Right lung (tissue), 5 donors: ENCODE measurements around the gene STX7. TPM values are rescaled to one million over a fixed set of nuclear protein-coding genes. Genes with fewer than 3 reads are reported as not detected.

Experiments used
- DNase-seq, 2 donors: peaks; one replicate each; pipeline ENCODE4 v3.0.0-alpha.2; 2013
- polyA plus RNA-seq, 5 donors: library from polyadenylated mRNA; unstranded; fragments of 120-200 nt; gene quantifications; one replicate each; pipeline versions ENCODE4 v1.2.1 to v1.2.3, GENCODE V29; 2013; ENCODE audit warnings: inconsistent platforms in 1 of 5, low replicate concordance in 1 of 5; ENCODE audit not compliant: insufficient read length in 5 of 5, insufficient read depth in 1 of 5

STX7 gene
- polyA plus RNA-seq, 5 donors, result 41.9 to 73.5 (median 62.6) TPM

DNA sequence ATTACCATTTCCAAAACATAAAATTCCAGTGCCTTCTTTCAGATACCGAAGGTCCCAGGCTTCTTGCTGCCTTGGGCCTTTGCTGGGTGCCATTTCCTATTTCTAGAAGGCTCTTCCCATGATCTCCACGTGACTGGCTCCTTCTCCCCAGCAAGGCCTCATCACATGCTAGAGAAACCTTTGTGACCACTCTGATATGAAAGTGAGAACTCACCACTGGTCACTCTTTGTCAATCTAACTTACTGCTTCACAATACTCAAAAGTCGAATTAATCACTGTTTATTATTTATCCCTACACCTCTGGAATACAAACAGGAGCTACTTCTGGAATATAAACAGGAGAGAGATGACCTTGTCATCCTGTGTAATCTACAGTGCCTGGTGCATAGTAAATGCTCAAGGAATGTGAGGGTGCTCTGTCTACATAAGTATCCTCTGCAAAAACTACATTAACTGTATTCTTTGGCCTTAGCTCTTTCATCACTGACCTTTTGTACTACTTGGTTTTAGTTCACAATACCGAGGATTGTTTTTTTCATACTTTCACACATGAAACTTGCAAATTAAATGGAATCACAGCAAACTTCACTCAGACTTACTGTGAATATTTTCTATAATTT is 1.6 kb downstream of the STX7 start:
- DNase-seq, result no peak

DNA sequence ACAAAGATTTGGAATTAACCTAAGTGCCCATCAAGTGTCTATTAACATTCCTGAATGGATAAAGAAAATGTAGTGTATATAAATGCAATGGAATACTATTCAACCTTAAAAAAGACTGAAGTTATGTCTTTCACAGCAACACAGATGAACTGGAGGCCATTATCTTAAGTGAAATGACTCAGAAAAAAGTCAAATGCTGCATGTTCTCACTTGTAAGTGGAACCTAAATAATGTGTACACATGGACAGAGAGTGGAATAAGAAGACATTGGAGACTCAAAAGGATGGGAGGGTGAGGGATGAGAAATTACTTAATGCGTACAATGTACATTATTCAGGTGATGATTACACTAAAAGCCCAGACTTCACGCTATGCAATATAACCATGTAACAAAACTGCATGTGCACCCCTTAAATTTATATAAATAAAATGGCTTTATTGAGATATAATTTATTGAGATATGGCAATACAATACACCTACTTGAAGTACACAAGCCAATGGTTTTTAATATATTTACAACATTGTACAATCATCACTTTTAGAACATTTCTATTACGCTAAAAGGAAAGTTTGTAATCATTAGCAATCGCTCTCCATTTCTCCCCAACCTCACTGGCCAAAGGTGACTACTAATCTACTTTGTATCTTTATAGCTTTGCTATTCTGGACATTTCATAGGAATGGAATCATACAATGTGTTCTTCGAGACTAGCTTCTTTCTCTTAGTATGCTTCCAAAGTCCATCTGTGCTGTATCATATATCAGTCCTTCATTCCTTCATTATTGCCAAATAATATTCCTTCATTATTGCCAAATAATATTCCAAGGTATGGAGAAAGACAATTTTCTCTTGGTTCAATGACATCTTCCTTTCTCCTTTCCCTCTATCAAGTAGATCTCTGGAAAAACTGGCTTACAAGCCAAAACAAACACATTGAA is 5.8 kb downstream of the STX7 start:
- no peak for DNase-seq

DNA sequence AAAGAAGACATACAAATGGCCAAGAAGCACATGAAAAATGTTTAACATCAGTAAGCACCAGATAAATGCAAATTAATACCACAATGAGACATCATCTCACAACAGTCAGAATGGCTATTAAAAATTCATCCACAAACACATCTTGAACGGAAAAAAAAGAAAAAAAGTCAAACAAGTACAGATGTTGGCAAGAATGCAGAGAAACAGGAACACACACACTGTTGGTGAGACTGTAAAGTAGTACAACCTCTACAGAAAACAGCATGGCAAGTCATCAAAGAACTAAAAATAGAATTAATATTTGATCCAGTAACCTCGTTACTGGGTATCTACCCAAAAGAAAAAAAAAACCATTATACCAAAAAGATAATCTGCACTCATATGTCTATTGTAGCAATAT is 6.5 kb downstream of the STX7 start:
- no peak for DNase-seq

DNA sequence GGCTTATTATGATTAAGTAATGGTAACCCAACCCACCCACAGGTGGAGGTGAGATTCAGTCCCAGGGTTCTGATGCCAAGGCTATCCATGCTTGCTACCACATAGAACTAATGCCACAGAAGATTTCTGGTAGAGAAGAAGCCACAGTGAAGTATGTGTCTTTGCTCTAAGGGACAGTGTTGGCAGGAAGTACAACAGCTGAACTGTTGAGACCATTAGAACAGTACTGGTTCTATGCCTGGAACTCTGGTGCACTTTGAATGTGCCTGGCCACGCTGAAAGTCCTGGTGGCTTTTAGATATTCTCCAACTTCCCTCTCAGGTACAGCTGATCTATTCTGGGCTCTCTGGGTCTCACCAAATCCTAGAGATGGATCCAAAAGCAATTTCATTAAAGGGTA is 7.8 kb downstream of the STX7 start:
- no peak for DNase-seq

DNA sequence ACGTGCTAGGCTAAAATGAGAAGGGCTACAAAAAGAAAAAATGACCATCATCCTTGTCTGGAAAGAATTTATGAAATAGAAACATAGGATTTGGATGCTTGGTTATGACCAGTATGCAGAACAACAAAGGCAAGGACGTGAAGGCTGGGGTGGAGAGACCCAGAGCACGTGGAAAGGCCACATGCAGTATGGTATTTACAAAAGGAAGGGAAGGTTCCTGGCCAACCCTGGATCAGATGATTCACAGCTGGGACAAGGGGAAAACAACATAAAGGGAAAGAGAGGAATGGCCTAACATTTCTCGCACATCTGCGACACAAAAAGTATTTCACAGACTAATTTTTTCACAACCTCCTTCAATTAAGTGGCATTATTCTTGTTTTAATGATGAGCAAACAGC is 8.2 kb downstream of the STX7 start:
- no peak for DNase-seq

DNA sequence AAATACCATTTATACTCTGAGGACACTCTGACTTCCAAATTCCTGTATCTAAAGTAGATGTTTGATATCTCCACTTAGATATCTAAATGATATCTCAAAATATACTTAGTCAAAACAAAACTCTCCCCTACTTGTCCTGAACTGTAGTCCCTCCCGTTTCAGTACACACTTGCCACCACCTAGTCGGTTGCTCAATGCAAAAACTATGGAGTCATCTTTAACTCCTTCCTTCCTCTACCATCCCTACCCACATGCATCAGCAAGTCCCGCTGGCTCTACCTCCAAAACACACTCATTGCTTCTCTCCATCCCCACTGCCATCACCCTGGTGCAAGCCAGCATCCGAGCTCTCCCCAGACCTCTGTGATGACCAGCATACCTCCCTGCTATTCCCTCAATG is 13.2 kb downstream of the STX7 start:
- DNase-seq, result no peak

DNA sequence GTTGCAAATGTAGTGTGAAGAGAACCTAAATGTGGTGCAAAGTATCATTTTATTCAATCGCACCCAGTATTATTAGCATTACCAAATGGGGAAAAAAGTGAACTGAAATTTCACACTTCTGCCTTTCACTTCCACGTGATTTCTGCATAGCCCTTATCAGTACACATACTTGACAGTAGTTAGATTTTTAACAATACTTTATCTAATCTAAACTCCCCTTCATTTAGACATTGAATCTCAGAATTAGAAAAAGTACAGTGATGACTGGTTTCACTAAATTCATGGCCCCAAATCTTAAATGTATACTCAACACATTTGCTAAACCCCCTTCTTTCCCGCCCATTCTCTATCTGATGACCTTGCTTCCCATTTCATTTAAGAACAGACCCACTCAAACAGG is 14.3 kb downstream of the STX7 start:
- DNase-seq, result no peak

DNA sequence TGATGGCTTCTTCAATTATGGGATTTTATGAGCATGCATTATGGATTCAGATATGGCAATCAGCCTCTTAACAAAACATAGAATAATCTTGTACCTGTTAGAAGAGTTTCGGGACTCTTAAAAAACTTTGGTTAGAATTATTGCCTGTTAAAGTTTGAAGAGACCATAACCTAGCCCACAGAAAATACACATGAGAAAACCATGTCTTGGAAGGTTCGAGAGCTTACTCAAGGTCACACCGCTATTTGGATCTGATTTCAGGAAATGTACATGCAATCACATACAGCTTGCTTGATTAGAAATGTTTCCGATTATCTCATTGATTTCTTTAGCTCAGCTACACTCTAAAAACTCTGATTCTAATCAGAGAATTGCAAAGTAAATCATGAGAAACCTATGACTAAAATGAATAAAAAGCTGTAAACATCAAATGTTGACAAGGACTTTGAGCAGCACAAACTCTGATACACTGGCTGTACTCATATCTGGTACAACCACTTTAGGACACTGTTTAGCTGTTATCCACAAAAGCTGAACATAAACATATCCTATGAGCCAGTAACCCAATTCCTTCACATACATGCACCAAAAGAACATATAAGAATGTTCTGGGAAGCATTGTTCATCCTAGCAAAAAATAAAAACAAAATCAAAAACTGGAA is 16.3 kb downstream of the STX7 start:
- no peak for DNase-seq

DNA sequence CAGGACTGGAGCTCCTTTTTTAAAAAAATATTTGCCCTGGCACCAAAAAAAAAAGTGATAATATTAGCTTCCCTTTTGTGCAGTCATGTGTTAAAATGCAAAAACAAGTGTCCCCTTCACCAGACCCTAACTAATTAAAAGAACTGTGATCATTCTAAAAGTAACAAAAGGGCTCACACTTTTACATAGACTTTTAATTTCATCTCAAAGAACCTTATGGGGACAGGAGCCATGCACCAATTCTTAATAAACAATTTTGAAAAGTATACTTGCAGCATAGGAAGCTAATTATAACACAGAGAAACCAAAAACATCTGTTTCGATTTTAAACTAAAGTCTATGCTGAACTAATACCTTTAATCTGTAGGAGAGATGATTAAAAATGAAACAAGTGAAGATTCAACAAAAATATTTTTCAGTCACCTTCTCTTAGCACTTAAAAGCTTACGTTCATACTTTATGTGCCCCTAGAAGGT is 17.3 kb downstream of the STX7 start:
- no peak for DNase-seq

DNA sequence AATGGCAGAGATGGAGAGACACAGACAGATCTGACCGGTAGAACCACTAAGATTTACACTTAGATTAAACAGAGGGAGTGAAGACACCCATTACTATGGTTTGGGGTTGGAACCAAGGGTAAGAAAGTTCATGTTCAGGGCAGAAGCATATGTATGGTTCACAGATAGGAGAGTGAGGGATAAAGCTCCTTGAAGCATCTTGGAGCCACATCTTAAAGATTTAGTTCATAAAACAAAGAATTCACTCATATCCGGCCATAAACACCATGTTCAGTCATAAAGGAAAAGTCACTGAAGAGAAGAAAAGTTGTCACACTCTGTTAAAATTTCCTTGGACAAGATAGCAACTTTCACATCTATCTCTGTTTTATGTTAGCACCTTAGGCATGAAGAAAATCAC is 18.0 kb downstream of the STX7 start:
- DNase-seq, result no peak

DNA sequence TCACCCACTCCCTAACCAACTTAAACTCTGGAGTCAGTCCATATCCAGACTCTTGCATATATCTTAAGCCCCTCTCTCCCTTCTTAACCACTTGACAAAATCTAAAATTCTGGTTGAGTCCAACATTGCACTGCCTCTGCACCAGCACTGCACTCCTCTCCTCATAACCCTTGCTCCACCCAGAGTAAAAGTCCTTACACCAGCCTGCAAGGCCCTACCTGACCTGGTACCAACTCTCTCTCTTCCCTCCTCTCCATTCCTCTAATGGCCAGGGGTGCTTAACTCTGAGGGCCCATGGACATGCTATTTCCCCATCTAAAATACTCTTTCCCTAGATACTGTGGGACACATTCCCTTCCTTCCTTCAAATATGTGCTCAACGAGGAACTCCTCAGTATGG is 21.0 kb downstream of the STX7 start:
- DNase-seq, result no peak

DNA sequence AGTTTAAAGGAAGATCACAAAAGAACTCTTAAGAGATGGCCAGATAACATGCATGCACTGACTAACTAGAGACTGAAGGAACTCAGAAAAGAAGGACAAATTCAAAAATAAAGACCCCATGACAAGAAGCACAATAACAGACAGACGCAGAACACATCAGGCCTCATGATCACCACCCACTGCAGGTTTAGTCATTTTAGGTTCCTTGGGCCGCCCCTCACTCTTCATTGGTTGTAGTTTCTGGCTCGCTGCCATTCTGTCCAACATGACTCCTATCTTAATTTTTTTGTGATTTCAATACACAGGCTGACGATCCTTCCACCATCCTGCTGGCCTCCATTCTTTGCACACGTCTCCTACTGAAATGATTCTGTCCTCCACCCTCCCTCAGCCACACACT is 21.6 kb downstream of the STX7 start:
- no peak for DNase-seq

DNA sequence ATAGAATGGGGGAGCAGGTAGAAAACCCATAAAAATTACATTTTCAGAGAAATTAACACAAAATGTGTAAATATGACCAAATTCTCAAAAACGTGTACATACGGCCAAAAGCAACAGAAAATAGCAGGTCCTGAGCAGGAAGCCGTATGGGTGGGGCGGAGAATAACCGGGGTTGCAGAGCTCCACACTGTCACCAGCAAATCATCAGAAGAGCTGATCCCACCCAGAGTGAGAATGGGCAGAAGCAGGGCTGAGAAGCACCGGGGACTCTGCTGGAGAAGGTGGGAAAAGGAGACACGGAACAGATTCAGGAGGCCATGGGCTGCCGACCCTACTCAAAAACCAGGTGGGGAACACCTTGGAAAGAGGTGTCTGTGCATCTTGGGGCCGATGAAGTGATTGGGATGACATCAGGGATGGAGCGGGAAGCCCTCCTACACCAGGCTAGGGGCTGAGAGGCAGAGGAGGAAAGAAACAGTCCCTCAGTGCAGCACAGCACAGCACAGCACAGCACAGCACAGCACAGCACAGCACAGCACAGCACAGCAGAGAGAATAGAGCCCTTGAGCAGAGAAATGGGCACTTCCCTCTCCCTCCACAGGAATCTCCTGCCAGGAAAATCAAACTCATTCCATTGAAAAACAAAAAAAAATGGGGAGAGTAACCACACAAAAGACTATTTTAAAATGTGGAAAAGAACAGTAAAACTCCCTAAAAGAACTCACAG is 22.3 kb downstream of the STX7 start:
- DNase-seq, result no peak

DNA sequence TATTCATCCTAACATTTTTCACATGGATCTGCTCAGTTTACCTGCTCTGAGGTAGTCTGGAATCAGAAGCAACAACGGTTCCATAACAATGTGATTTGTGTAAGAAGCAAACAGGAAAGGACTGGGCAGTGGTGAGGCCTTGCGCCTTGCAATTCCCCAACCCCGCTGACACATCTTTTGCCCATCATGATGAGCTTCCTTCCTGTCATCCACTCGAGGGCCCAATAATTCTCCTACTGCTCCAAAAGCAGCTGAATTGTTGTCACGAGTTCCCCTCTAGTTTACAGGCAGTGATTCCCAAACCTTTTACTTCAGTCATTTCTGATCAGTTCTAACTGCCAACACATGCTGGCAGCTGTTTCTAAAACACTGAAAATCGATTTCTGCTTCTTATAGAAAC is 22.9 kb downstream of the STX7 start:
- DNase-seq, result no peak

DNA sequence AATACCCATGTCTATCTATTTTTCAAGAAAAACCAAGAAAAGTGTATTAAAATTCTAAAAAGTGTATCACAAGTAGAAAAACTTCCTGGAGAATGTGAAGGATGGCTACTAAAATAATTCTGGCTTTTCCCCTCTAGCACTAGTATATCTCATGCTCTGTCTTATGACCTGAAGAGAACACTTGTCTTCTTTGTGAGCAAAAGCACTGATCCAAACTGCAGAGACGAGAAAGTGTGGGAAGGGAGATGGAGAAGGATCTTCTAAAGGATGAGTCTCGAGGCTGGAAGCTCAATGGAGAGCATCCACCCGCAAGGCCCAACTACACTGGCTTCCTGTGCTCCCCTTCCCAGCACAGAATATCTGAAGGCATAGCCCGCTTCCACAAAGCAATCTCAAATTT is 23.5 kb downstream of the STX7 start:
- no peak for DNase-seq

DNA sequence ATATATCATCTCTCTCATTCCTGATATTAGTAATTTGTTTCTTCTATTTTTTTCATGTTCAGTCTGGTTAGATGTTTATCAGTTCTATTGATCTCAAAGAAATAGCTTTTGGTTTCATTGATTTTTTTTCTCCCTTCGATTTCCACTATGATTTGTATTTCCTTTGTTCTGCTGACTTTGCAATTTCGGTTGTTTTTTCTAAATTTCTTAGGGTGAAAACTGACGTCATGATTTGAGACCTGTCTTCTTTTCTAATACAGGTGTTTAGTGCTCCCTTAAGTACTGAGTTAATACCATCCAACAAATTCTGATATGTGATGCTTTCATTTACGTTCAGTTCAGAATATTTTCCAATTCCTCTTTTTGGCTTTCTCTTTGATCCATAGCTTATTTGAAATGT is 25.2 kb downstream of the STX7 start:
- DNase-seq, result no peak

DNA sequence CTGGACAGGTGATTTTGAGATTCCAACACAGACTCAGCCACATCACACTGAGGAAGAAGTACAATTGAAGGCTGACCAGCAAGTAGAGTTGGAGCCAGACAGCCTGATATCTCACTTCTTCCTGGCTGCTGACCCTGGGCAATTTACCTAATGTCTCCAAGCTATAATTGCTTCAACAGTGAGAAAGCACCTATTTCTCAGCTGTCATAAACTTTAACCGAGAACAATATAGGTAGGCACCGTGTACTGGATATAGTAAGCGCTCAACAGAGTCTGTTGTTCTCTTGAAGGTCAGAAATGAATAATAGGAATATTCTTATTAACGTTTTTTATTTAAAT is 28.3 kb downstream of the STX7 start:
- DNase-seq, result no peak

DNA sequence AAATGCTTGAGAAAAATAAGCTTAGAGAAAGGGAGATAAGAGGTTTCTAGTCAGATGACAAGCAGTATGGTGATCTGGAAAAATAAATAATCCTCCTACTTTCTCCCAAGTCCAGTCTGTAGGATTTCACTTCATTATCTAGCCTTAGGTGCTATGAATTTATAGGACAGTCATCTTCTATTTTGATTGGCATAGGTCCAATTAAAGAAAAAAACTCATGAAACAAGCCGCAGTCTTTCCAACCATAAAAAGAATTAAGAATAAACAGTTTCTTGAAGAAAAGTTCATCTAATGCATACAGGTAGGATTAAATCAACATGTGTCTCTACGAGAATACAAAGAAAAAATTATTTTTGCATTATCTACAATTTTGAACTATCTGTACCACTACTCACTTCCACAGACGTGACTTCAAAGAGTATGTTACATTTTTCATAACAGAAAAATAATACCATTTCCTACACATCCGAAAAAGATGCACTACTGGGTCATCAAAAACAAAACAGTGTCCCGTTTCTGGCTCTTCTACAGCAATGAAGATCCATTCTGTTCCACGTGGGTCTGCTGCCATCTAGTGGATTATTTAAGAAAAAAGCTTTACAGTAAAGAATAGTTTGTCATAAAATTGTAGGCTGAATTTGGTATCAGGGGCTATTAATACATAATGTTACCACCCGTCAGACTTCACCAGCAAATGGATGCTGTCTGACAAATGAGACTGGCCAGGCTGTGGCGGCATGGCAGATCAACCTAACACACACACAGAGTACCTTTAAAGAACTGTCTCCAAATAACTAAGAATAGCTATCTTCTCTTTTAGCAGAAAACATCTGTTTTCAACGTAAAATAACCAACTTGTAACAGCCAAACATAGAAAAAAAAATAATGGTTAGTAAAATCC is 28.9 kb downstream of the STX7 start:
- peak; percentile 37 to 67 for DNase-seq

DNA sequence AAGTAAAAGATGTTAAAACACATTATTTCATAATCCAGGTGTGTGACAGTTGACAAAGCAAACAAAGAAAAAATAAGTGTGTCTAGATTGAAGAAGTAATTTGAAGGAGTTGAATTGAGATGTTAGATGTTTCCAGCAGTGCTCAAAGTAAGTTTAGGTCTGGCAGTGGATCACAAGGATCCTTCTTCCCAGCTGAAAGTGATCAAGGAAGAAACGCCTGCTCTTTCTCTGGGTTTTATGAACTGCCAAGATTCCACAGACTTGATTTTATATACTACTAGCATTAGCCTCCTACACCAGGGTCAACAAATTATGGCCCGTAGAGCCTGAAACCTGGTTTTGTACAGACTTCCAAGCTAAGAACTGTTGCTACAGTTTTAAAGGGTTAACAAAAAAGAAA is 30.3 kb downstream of the STX7 start:
- peak; percentile 21 to 26 for DNase-seq

DNA sequence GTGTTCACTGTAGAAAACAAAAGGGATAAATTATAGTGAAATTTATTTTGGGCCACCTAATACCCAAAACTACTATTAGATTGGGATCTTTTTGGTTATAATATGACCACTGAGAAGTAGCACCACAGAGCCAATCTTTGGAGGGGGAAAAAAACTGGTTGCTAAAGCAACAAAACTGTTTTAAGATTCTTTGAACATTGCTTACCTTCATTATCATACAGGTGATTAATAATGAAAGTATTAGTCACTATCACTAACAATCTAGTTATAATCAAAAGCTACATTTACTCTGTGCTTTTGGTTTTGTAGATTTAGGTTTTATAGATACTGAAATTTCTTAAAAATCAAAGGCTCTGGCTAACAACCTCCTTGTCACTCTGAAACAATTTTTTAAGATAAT is 31.7 kb downstream of the STX7 start:
- DNase-seq, result no peak

DNA sequence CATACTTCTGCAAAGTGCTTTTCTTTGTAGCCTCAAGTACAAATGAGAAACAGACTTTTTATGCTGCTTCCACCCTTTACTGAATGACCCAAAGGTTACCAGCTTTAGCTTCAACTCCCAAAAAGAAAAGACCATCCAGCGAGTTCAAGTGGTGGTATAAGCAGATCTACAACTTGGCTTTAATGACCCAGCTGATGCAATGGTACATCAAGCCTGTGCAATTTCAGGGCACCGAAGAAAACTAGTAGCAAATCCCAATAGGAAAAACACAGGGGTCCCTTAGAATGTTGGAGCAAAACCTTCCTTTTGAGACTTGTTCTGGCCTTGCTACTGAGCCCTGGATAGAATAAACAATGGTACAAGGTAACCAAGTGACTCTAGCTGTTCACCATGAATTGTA is 33.8 kb downstream of the STX7 start:
- no peak for DNase-seq
